Vagina (tissue), 2 donors: ENCODE results near the gene HMGCS2.

Experiments used
- POLR2A ChIP-seq, 2 donors: fragments of 450-650 bp; IDR thresholded peaks; one replicate each; pipeline ENCODE4 v1.6.1; 2017; ENCODE audit warnings: antibody characterized with exemption in 2 of 2, mild to moderate bottlenecking in 2 of 2, moderate library complexity in 2 of 2
- POLR2AphosphoS5 ChIP-seq, 2 donors: sonication (generic); formaldehyde crosslinking; IDR thresholded peaks; one replicate each; pipeline ENCODE4 v1.9.0; 2017; ENCODE audit warnings: antibody characterized with exemption in 2 of 2, mild to moderate bottlenecking in 2 of 2, low read depth in 1 of 2; ENCODE audit not compliant: insufficient read depth in 1 of 2
- TF ChIP-seq, protein P1 (sequence below), 3 experiments: fragments of 450-650 bp in 2 of 3; fragments of 200-600 bp in 1 of 3; sonication (generic) in 1 of 3; IDR thresholded peaks; one replicate each; pipeline ENCODE4 v1.5.1; 2017 to 2019; ENCODE audit warnings: antibody characterized with exemption in 3 of 3, mild to moderate bottlenecking in 2 of 3, moderate library complexity in 2 of 3

DNA sequence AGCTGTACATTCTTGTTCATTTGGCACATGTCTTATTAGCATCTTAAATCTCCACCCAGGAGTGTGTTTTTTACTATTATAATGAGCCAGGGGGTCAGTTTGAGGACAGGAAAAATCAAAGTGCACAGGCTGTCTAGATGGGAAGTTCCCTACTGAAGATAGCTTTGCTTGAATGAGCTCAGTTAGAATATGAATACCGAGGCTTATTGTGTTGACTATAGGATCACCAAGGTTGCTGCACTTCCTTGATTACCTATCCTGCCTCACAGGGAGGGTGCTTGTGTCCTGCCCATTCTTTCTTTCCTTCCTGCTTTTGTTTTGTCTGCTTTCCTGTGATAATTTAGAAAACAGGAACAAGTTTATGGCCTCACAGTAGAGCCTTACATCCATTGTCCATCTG, 40.7 kb downstream of the HMGCS2 start:
- TF ChIP-seq, protein P1, sequence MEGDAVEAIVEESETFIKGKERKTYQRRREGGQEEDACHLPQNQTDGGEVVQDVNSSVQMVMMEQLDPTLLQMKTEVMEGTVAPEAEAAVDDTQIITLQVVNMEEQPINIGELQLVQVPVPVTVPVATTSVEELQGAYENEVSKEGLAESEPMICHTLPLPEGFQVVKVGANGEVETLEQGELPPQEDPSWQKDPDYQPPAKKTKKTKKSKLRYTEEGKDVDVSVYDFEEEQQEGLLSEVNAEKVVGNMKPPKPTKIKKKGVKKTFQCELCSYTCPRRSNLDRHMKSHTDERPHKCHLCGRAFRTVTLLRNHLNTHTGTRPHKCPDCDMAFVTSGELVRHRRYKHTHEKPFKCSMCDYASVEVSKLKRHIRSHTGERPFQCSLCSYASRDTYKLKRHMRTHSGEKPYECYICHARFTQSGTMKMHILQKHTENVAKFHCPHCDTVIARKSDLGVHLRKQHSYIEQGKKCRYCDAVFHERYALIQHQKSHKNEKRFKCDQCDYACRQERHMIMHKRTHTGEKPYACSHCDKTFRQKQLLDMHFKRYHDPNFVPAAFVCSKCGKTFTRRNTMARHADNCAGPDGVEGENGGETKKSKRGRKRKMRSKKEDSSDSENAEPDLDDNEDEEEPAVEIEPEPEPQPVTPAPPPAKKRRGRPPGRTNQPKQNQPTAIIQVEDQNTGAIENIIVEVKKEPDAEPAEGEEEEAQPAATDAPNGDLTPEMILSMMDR (IDR thresholded peaks at IDR 0.05), result no peak
- TF ChIP-seq POLR2A (IDR thresholded peaks at IDR 0.05), result no peak
- TF ChIP-seq POLR2AphosphoS5 (IDR thresholded peaks at IDR 0.05; ENCODE audit: insufficient read depth in 1 of 2, low read depth in 1 of 2), result no peak
